ENCODE measurements around the gene LILRB3. TPM values are rescaled to one million over a fixed set of nuclear protein-coding genes. Genes with fewer than 3 reads are reported as not detected.
A peak's percentile ranks its signal among the peaks of the same experiment; 100 is the strongest.
"Not testable (repeated sequence)": the region's sequence is repeated elsewhere in the genome, so short reads cannot be mapped to it uniquely, and the experiment has no call there.

The LILRB3 gene
- total RNA-seq, 2 donors from 2014 or later, result 0.44 to 4.1 TPM

- H3K4me1 ChIP-seq, result no peaks in the 10 kb centered on the region
- H3K36me3 ChIP-seq, result no peaks in the 10 kb centered on the region
- H3K27ac ChIP-seq, result peak within 1 kb of the TSS; percentile 66
- DNase-seq, result peak; percentile 84
- H3K4me3 ChIP-seq, result peak within 1 kb of the TSS; percentile 41
- H3K27me3 ChIP-seq, result no peaks in the 10 kb centered on the region
- intact Hi-C loops (cut with DNase I), result no loop called here
- H3K9me3 ChIP-seq, result no peaks in the 10 kb centered on the region
- TF ChIP-seq, protein P1, sequence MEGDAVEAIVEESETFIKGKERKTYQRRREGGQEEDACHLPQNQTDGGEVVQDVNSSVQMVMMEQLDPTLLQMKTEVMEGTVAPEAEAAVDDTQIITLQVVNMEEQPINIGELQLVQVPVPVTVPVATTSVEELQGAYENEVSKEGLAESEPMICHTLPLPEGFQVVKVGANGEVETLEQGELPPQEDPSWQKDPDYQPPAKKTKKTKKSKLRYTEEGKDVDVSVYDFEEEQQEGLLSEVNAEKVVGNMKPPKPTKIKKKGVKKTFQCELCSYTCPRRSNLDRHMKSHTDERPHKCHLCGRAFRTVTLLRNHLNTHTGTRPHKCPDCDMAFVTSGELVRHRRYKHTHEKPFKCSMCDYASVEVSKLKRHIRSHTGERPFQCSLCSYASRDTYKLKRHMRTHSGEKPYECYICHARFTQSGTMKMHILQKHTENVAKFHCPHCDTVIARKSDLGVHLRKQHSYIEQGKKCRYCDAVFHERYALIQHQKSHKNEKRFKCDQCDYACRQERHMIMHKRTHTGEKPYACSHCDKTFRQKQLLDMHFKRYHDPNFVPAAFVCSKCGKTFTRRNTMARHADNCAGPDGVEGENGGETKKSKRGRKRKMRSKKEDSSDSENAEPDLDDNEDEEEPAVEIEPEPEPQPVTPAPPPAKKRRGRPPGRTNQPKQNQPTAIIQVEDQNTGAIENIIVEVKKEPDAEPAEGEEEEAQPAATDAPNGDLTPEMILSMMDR (IDR thresholded peaks at IDR 0.05), result peak; percentile 55
- peak within 1 kb of the TSS; percentile 48 to 96 for H3K9ac ChIP-seq (ENCODE audit: low read depth in 2 of 2, low read length in 2 of 2)
These were observed 50.1 kb downstream of the LILRB3 start, which contains the start of gene TMC4 for GRCh38 chr19:54172471-54173358. TSS of gene TMC4 (minus strand) at chr19:54173160. CDS start at chr19:54173117, 43 bp downstream.

GRCh38 chr19:54171736-54172431, 50.9 kb downstream of the LILRB3 start:
- H3K9me3 ChIP-seq; H3K4me1 ChIP-seq; intact Hi-C loops (cut with DNase I); H3K27me3 ChIP-seq; H3K27ac ChIP-seq; DNase-seq; H3K36me3 ChIP-seq: not testable (repeated sequence)
- H3K9ac ChIP-seq (ENCODE audit: low read depth in 2 of 2, low read length in 2 of 2), result peak overlapping the region; percentile 26 to 40
- H3K4me3 ChIP-seq, result peak overlapping the region; percentile 41

- H3K27me3 ChIP-seq, result no peaks in the 10 kb centered on the region
- no peak overlapping the region for H3K4me3 ChIP-seq
- H3K9ac ChIP-seq (ENCODE audit: low read depth in 2 of 2, low read length in 2 of 2), result no peak overlapping the region
- no peaks in the 10 kb centered on the region for H3K4me1 ChIP-seq
- no peak for DNase-seq
- no peaks in the 10 kb centered on the region for H3K36me3 ChIP-seq
- H3K27ac ChIP-seq, result no peak overlapping the region
- no peaks in the 10 kb centered on the region for H3K9me3 ChIP-seq
- intact Hi-C loops (cut with DNase I), result loop anchor here (5.0 kb wide), 1 partner anchor 63 kb away; no protein-coding TSS in a partner anchor
- TF ChIP-seq, protein P1 (IDR thresholded peaks at IDR 0.05), result no peak
These were observed 53.6 kb downstream of the LILRB3 start for GRCh38 chr19:54169149-54169740.

- TF ChIP-seq, protein P1 (IDR thresholded peaks at IDR 0.05), result peak; percentile 86
These were observed 54.5 kb downstream of the LILRB3 start for GRCh38 chr19:54168174-54168917.

More at GRCh38 chr19:54168174-54168917, 54.5 kb downstream of the LILRB3 start:
- Histone ChIP-seq H3K36me3 (no peaks in the 10 kb centered on the region), H3K4me3 (no peak overlapping the region), H3K9ac (ENCODE audit: low read depth in 2 of 2, low read length in 2 of 2) (peak overlapping the region in 1 of 2 donors; percentile 26), H3K9me3 (no peaks in the 10 kb centered on the region), H3K27me3 (no peaks in the 10 kb centered on the region), H3K27ac (no peak overlapping the region), H3K4me1 (peaks cover 2% of the 10 kb centered on the region)
- intact Hi-C loops (cut with DNase I), result loop anchor here (5.0 kb wide), 1 partner anchor 64 kb away; no protein-coding TSS in a partner anchor
- peak; percentile 98 for DNase-seq

Other genes starting within 250 kb of the LILRB3 start
- gene CACNG6, start 231.4 kb downstream of the LILRB3 start, total RNA-seq, result not detected
- not detected for gene VSTM1, start 159.1 kb downstream of the LILRB3 start, total RNA-seq
- gene TARM1, start 141.6 kb downstream of the LILRB3 start, total RNA-seq, result not detected
- gene OSCAR, start 122.2 kb downstream of the LILRB3 start, total RNA-seq, result 1 to 10 TPM in 1 of 2 donors, under 1 TPM in 1; 0.57 to 1.6 TPM
- 100 to 1,000 TPM; 138 to 188 TPM for gene NDUFA3, start 120.2 kb downstream of the LILRB3 start, total RNA-seq
- gene TFPT, start 107.3 kb downstream of the LILRB3 start, total RNA-seq, result 10 to 100 TPM; 15.9 to 17.2 TPM
- gene PRPF31, start 107.3 kb downstream of the LILRB3 start, total RNA-seq, result 10 to 100 TPM; 39.5 to 65.6 TPM
- gene CNOT3, start 85.2 kb downstream of the LILRB3 start, total RNA-seq, result 10 to 100 TPM; 38.4 to 57.3 TPM
- 1 to 10 TPM; 6.2 to 8.1 TPM for gene LENG1, start 63.3 kb downstream of the LILRB3 start, total RNA-seq
- 100 to 1,000 TPM in 1 of 2 donors, 10 to 100 TPM in 1; 80.9 to 165 TPM for gene TMC4, start 49.8 kb downstream of the LILRB3 start, total RNA-seq
- 100 to 1,000 TPM; 122 to 142 TPM for gene MBOAT7, start 33.4 kb downstream of the LILRB3 start, total RNA-seq
- gene TSEN34, start 31.7 kb downstream of the LILRB3 start, total RNA-seq, result 10 to 100 TPM; 47.9 to 52.7 TPM
- gene RPS9, start 22.1 kb downstream of the LILRB3 start, total RNA-seq, result 1,000 to 10,000 TPM; 1,149 to 1,300 TPM
- gene LILRA6, start 19.8 kb upstream of the LILRB3 start, total RNA-seq, result 1 to 10 TPM in 1 of 2 donors, under 1 TPM in 1; 0.54 to 2.3 TPM
- 1 to 10 TPM; 2.2 to 8.6 TPM for gene LILRB5, start 34.3 kb upstream of the LILRB3 start, total RNA-seq
- gene LILRB2, start 58.1 kb upstream of the LILRB3 start, total RNA-seq, result 1 to 10 TPM; 1.3 to 5.3 TPM
- 1 to 10 TPM in 1 of 2 donors, under 1 TPM in 1; 0.42 to 2.7 TPM for gene LILRA5, start 90.2 kb upstream of the LILRB3 start, total RNA-seq
- gene LILRA4, start 116.2 kb upstream of the LILRB3 start, total RNA-seq, result not detected
- 1 to 10 TPM; 5.2 to 9.3 TPM for gene LAIR1, start 141.9 kb upstream of the LILRB3 start, total RNA-seq
- gene TTYH1, start 192.5 kb upstream of the LILRB3 start, total RNA-seq, result 1 to 10 TPM in 1 of 2 donors, under 1 TPM in 1; 0.47 to 2.4 TPM
- gene LENG8, start 226.2 kb upstream of the LILRB3 start, total RNA-seq, result 100 to 1,000 TPM in 1 of 2 donors, 10 to 100 TPM in 1; 80.2 to 154 TPM
- gene LENG9, start 240.8 kb upstream of the LILRB3 start, total RNA-seq, result 10 to 100 TPM; 18.2 to 24.6 TPM

Measured in colonic mucosa (tissue), 4 donors.